SK-N-SH treated with all-trans-retinoic acid at 6 μM for 48 hours (cell line): ENCODE data around the gene SFMBT2.

Experiments used
- ARNTL ChIP-seq: fragments of 450-650 bp; formaldehyde crosslinking; IDR thresholded peaks from 2 replicates; pipeline ENCODE4 v1.5.0; 2020; ENCODE audit warnings: low read depth, mild to moderate bottlenecking, moderate library complexity, borderline replicate concordance
- BACH2 ChIP-seq: fragments of 250-450 bp; sonication (Bioruptor Pico); IDR thresholded peaks from 2 replicates; pipeline ENCODE4 v1.9.0; 2021; ENCODE audit warnings: mild to moderate bottlenecking, borderline replicate concordance
- OSR1 ChIP-seq: fragments of 250-450 bp; sonication (Bioruptor Pico); IDR thresholded peaks from 2 replicates; pipeline ENCODE4 v1.8.0; 2022; ENCODE audit warnings: moderate library complexity, mild to moderate bottlenecking, inconsistent platforms
- PATZ1 ChIP-seq: fragments of 250-450 bp; sonication (Bioruptor Pico); IDR thresholded peaks from 2 replicates; pipeline ENCODE4 v1.8.0; 2020; ENCODE audit warnings: mild to moderate bottlenecking, moderate library complexity, borderline replicate concordance
- RARB ChIP-seq: fragments of 250-450 bp; sonication (Bioruptor Pico); IDR thresholded peaks from 2 replicates; pipeline ENCODE4 v1.8.0; 2021; ENCODE audit warnings: mild to moderate bottlenecking, moderate library complexity
- TSHZ2 ChIP-seq: fragments of 250-450 bp; sonication (Bioruptor Pico); IDR thresholded peaks from 2 replicates; pipeline ENCODE4 v1.5.0; 2020; ENCODE audit warnings: mild to moderate bottlenecking, moderate library complexity
- ZFP30 ChIP-seq: fragments of 450-650 bp; formaldehyde crosslinking; IDR thresholded peaks from 2 replicates; pipeline ENCODE4 v1.5.0; 2022; ENCODE audit warnings: mild to moderate bottlenecking, moderate library complexity
- ZNF565 ChIP-seq: fragments of 450-650 bp; formaldehyde crosslinking; conservative IDR thresholded peaks from 2 replicates; pipeline ENCODE4 v1.5.0; 2020; ENCODE audit warnings: low read depth, mild to moderate bottlenecking, moderate library complexity
- TF ChIP-seq, protein P1 (sequence below): fragments of 250-450 bp; sonication (Bioruptor Pico); IDR thresholded peaks from 2 replicates; pipeline ENCODE4 v1.5.1; 2020; ENCODE audit warnings: low read depth, mild to moderate bottlenecking, moderate library complexity

- no peak for TF ChIP-seq ZFP30 (CRISPR knock-in tag)
- TF ChIP-seq BACH2 (CRISPR knock-in tag): no peak
- no peak for TF ChIP-seq ARNTL
- TF ChIP-seq TSHZ2 (CRISPR knock-in tag): no peak
- no peak for TF ChIP-seq RARB (CRISPR knock-in tag)
- no peak for TF ChIP-seq PATZ1 (CRISPR knock-in tag)
- TF ChIP-seq, protein P1, sequence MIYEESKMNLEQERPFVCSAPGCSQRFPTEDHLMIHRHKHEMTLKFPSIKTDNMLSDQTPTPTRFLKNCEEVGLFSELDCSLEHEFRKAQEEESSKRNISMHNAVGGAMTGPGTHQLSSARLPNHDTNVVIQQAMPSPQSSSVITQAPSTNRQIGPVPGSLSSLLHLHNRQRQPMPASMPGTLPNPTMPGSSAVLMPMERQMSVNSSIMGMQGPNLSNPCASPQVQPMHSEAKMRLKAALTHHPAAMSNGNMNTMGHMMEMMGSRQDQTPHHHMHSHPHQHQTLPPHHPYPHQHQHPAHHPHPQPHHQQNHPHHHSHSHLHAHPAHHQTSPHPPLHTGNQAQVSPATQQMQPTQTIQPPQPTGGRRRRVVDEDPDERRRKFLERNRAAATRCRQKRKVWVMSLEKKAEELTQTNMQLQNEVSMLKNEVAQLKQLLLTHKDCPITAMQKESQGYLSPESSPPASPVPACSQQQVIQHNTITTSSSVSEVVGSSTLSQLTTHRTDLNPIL (CRISPR knock-in tag): no peak
- TF ChIP-seq OSR1: no peak
- no peak for TF ChIP-seq ZNF565
Measured at GRCh38 chr10:7159928-7160327, 250.9 kb downstream of the SFMBT2 start.
